ENCODE measurements around the gene MEA1.
"Not testable (repeated sequence)": the region's sequence is repeated elsewhere in the genome, so short reads cannot be mapped to it uniquely, and the experiment has no call there.

Gene MEA1

DNA sequence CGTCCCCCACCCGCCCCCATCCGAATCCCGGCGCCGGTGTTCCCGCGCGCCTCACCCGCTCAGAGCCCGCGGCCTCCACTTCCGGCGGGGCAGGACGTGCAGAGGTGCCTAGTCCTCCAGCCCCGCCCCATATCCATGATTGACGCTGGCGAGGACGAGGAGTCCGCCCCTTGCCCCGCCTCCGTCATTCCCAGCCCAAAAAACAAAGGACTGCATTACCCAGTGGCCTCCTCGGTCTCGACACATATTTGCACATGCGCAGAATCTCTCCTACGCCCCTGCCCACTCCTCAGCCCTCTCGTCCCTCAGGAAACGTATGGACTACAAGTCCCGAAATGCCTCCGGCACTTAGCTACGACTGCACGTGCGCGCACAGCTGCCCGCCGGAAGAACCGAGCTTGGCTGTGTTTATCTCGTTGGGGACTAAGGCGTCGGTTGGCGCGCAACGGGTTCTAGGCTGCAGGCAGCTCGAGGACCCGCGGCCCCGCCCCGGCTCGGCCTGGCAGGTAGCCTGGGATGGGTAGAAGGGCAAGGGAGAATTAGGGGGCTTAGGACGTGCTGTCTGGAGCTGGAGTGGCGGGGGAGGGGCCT, at the start of gene MEA1, which contains the start of gene KLHDC3:
Gene MEA1, minus strand, starts transcription at position 104 of the 591 bp plus-strand sequence. CDS start 133 bp downstream, outside the sequence.
Gene KLHDC3, plus strand, starts transcription at position 407 of the 591 bp plus-strand sequence. CDS start 2,944 bp downstream, outside the sequence.
- DNase-seq (ENCODE audit: low spot score) = peak; percentile 99

DNA sequence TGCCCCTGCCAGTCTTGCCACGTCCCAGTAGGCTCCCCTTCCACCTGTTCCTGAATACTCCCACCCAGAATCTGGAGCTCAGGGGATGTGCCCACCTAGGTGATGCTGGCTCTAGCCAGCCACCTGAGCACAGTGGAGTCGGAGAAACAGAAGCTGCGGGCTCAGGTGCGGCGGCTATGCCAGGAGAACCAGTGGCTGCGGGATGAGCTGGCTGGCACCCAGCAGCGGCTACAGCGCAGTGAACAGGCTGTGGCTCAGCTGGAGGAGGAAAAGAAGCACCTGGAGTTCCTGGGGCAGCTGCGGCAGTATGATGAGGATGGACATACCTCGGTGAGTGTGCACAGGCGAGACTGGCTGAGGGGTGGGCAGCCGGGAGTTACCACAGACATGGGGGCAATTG, 49.1 kb upstream of the MEA1 start:
- no peak for DNase-seq (ENCODE audit: low spot score)

DNA sequence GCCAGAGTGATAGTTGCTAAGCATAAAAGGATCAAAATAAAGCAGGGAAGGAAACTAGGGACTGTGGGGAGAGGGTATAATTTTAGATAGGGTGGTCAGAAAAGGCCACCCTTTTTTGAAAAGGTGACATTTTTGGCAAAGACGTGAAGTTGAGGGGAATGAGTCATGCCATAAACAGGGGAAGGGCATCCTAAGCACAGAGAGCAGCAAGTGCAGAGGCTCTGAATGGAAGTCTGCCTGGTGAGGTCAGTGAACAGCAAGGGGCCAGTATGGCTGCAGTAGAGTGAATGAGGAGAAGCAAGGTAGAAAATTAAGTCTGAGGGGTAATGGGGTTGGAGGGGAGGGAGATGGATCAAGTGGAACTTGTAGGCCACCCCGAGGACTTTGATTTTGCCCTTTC, 48.1 kb upstream of the MEA1 start:
- DNase-seq (ENCODE audit: low spot score) = no peak

DNA sequence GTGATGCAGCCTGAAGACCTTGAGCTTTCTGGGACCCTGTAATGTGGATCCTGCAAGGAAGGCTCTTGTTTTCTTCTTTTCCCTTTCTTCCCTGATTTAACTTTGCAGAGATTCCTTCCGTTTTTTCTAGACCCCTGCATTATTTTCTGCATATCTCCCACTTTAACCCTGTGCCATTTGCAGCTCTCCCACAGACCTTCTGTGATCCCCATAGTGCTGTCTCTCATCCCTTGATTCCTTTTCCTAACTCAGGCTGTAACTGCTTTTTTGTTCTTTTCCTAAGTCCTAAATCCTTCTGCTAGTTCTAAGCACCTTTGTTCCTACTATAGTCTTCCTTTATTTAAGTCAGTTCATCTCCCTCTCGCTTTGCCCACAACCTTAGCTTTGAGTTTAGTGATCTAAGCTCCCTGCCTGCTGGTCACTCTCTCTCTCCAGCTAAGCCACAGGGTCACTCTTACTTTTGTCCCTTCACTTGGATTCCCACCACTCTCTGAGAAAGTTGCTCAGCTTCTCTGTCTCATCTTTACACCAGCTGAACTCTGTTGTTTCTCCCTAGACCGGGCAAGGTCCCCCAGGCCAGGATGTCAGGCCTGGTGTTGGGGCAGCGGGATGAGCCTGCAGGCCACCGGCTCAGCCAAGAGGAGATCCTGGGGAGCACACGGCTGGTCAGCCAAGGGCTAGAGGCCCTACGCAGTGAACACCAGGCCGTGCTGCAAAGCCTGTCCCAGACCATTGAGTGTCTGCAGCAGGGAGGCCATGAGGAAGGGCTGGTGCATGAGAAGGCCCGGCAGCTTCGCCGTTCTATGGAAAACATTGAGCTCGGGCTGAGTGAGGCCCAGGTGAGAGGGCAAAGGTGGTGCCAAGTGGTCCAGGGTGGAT, 47.2 kb upstream of the MEA1 start:
- no peak for DNase-seq (ENCODE audit: low spot score)

DNA sequence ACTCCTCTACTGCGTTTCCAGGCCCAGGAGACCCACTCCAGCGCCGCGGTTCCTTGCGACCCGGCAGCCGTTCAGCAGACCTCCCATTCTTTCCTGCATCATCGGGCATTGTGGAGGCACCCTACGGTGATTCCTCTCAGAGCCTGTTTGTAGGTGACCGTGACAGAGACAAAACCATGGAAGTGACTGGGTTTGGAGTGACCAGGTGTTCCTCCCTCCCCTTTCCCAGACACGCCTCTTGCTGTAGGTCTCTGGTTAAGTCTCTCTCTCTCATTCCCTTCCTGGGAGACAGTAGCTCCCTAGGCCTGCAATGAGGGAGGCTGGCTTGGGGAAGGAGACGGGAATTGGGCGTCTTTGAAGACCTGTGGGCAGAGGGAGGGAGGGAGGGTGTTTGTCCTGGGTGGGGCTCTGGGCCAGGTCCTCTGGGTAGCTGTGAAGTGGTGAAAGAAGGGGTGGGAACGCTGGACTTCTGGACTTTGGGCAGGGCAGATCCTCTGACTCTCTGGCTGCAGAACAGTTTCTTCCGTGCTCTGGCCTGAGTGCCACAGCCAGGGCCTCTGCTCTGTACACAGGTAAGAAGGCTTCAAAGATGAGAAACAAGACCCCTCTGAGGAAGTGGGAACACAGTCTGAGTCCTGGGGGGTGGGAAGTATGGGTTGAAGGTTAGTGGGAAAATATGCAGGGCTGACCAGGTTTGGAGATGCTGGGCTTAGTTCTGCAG, 46.4 kb upstream of the MEA1 start:
- DNase-seq (ENCODE audit: low spot score) = peak; percentile 50

DNA sequence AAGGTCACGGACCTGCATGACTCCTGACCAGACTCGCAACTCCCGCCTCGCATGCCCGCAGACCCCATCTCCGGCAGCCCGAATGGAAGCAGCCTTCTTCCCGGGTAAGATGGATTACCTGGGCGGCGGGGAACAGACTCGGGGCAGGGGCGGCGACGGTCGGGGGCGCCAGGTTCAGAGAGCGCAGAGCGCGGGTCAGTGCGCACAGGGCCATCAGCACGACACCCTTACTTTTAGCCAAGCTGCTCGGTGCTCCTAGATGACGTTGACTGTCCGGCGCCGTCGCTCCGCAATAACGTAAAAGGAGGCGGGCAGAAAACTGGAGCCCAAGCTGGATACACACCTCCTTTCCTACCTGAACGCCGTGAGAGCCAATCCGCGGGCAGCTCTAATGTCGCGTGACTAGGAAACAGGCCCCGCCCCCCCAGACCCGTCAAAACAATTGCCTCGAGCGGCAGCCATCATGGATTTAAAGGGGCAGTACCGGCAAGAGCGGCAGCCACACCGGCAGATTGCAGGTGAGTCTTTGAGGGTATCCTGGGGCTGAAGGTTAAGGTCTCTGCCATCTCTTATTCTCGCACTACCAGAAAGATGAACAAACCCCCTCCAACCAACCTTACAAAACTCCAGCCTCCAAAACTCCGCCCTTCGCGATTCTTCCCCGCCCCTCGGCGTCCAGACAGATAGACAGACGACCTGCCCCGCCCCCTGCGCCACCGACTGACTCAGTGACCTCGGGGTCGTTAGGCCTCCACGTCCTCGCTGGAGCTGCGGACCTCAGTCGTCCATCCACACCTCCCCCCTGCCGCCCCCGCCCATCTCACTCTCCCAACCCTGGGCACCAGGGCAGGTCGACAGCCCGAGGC, 45.7 kb upstream of the MEA1 start, which contains the start of the genes KLC4 and MRPL2:
Gene KLC4, plus strand, starts transcription at position 464 of the 866 bp plus-strand sequence. CDS start 1,705 bp downstream, outside the sequence.
Gene MRPL2, minus strand, starts transcription at position 267 of the 866 bp plus-strand sequence. Its CDS starts 53 bp downstream, at position 214.
- peak; percentile 99 for DNase-seq (ENCODE audit: low spot score)

DNA sequence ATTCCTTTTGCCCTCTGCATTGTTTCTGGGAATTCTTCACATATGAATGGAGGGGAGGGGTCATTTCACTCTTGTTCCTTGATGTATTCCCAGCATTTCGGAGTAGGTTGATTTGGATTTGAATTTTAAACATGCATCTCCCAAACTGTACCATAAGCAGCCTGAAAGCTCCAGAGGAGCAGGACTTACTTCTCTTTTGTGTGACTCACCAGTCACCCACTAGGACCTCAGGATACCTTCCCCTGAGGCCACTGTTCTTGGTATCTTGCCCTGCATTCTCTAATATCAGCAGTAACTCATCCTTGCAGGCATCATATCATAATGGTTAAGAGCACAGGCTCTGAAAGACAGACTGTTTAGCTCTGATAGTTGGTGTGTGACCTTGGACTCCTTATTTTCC, 44.8 kb upstream of the MEA1 start:
- DNase-seq (ENCODE audit: low spot score) = no peak

DNA sequence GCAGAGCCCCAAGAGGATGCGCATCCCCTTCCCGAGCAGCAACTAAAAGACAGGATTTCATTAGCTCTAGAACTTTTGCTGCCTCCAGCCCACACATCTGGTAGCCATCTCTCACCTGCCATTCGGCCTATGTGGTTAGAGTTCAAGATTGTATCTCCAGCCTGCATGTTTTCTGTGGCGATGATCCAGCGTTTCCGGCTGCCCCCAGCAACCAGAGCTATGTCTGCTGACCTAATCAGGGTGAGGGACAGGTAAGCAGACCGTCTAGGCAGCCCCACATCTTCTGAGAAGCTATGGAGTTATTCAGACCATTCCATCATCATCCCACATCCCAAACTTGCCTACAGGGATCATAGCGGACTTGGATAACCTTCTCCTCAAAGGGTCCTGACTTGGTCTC, 42.2 kb upstream of the MEA1 start:
- DNase-seq (ENCODE audit: low spot score) = no peak

DNA sequence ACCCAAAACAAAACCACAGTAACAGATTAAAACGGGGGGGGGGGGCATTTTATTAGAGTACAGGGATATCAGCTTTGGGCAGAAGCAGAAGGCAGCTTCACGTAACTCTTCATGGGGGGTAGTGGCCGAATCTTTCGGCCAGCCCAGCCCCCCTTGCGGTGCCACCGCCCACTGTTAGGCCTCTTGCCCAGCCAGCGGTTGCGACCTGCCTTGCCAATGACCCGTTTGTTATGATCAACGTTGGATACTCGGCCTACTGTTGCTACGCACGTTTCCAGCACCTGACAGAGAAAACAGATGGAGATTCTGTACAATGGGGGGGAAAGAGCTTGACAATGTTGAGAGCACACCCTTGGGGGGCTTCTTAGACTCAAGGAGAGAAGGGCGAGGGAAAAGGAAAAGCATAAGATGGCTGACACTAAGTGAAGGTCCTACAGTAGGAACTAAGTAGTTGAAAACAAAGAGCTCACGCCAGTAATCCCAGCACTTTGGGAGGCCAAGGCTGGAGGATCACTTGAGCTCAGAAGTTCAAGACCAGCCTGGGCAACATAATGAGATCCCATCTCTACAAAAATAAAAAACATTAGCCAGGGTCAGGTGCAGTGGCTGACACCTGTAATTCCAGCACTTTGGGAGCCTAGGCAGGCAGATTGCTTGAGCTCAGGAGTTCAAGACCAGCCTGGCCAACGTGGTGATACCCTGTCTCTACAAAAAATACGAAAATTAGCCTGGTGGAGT, 40.6 kb upstream of the MEA1 start:
- DNase-seq (ENCODE audit: low spot score) = no peak

DNA sequence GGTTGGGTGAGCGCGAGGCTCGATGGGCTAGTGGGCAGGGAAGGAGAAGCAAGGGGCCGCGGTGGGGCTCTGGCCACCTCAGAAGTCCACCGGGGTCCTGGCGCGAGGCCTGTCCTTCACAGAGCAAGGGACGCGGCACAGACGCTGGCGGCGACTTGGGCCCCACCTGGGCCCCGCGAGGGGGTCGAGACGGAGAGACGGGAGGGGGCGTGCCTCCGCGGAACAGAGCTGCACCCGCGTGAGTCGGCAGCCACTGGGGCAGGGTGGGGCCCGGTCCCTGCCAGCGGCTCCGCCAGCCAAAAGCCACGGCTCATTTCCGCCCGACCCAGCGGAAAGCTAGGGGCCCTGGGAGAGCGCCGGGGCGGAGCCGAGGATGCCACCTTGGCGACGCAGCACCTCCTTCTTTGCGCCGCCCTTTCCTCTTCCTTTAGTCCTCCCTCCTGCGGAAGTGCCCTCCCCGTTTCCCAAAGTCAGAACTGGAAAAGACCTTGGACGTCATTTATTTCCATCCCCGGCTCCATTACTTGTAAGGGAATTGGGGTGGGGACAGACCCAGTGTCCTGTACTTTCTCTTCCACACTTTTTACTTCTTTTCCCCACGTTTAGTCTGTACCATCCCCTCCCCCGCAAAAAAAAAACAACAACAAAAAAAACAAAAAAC, 39.9 kb upstream of the MEA1 start, which contains the start of gene CUL7:
Gene CUL7, minus strand, starts transcription at position 307 of the 661 bp plus-strand sequence. CDS start 1,063 bp downstream, outside the sequence.
- DNase-seq (ENCODE audit: low spot score) = peak; percentile 98

DNA sequence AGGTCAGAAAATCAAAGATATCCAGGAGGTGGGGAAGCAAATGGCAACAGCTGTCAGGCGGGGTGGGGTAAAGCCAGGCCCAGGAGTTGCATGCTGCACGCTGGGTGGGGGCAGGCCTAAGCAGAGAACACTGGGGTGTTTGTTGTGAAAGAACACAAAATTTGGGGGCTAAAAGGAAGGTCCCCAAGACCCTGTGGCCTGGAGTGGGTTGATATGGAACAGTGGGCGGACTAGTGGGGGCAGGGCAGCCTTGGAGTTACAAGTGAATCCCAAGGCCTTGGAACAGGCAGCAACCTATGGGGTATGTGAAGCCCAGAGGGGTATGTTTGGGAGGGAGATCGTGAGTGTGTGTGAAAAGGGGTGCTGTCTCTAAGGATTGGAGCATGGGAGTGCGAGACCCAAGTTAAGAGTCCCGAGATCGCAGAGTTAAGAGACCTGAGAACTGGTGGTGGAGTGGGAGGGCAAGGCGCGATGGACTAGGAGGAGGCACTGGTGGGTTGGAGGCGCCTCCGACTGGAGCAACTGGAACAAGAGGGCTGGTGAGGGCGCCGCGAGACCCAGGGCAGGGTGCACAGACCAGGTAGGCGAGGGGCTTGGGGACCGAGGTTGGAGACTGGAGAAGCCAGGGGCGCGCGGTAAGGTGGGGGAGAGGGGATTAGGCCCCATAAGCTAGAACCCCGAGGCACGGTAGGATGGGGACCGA, 39.2 kb upstream of the MEA1 start:
- no peak for DNase-seq (ENCODE audit: low spot score)

DNA sequence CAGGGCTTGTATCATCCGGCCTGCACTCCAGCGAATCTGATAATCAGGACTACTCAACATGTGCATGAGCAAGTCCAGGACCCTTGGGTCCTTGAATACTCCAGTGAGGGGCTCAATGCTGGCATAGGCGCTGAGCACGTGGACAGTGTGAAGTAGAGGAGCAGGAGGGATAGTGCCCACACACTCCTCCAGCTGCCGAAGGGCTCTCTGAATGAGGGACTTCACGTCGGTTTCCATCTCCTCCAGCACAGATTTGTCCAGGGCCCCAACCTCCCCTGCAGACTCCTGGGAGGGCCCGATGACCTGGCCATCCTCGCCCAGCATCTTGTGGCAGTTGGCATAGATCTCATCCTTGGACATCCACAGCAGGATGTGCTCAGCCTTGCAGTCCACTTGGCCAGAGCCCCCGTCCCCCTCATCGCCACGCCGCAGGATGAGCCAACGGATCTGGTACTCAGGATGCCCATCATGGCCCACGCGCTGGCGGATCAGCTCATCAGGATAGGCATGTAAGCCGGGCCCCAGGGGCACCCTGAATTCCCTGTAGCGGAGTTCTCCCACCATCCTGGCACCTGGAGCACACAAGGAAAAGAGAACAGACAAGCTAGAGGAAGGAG, 38.6 kb upstream of the MEA1 start:
- DNase-seq (ENCODE audit: low spot score) = no peak

DNA sequence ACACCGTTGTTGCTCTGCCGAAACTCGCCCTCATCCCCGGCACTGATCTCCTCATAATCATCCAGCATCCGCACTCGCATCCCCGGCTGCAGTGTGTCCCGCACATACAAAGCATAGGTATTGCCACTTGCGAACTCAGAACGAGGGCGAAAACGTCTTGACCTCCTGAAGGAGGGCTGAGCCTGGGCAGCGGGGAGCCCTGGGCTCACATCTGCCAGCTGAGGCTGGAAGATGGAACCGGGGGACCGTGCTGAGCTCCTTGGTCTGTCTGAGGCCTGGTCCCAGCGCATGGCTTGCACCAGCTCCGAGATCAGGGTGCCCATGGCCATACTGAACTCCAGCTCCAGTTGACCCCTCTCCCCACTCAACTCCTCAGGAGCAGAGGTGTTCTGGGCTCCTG, 37.2 kb upstream of the MEA1 start:
- no peak for DNase-seq (ENCODE audit: low spot score)

DNA sequence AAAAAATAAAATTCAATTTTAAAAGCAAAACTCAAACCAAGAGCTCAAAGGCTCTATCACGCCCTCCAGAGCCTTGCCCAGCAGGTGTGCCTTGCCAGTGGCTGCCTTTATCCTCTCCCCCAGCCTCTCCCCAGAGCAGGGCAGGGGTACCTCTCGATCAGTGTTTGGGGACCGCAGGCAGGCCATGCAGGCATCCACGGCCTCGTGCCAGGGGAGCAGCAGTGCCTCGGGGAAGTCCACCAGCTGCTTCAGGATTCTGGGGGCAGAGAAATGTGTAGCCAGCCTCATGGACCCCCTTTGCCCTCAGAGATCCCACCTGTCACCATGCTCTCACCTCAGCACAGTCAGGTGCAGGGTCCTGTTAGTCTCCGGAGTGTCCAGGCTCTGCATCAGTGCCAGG, 34.3 kb upstream of the MEA1 start:
- DNase-seq (ENCODE audit: low spot score) = no peak

DNA sequence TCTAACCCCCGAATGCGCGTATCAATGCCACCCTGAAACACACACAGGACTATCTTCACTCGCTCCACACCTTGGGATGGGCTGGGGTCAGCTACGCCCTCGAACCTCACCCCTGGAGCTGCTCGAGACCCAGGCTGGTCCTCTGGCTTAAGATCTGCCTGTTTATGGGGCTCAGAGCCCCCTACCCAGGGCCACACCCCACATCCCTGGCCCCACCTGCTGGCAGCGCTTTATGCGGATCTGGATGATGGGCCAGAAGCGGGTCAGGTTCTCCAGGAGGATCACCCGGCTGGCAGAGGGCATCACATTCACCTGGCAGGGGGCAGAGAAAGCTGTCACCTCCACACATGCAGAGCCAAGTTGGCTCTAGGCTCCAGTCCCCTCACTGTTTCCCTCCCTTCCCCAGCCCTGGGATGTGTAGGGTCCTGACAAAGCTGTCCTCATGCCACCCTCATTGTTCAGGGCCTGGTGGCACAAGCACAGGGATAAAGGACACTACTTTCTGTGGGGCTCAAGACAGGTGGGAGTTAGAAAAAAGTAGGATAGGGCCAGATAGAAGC, 31.7 kb upstream of the MEA1 start:
- no peak for DNase-seq (ENCODE audit: low spot score)

DNA sequence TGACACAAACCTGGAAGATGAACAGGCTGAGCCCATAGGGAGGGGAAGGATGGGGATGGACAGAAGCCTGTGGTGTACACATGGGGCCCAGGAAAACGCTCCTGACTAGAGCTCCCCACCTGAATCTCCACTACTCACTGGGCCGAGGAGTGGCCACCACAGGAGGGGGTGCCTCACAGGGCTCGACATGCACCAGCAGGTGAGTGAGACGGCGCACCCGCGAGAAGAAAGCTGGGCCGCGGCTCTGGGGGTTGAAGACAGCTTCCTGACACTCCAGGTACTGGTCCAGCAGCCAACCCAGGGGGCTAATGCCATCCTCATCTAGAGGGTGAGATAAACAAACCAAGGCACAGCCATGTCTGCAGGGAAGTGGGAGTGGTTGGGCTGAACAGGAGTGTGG, 29.6 kb upstream of the MEA1 start:
- DNase-seq (ENCODE audit: low spot score) = no peak

DNA sequence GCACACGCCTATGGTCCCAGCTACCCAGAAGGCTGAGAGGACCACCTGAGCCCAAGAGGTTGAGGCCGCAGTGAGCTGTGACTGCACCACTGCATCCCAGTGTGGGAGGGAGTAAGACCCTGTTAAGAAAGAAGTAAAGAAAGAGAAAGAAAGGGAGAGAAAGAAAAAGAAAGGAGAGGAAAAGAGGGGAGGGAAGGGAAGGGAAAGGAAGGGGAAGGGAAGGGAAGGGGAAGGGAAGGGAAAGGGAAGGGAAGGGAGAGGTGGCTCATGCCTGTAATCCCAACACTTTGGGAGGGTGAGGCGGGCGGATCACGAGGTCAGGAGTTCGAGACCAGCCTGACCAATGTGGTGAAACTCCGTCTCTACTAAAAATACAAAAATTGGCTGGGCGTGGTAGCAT, 27.7 kb upstream of the MEA1 start:
- DNase-seq (ENCODE audit: low spot score) = not testable (repeated sequence)

DNA sequence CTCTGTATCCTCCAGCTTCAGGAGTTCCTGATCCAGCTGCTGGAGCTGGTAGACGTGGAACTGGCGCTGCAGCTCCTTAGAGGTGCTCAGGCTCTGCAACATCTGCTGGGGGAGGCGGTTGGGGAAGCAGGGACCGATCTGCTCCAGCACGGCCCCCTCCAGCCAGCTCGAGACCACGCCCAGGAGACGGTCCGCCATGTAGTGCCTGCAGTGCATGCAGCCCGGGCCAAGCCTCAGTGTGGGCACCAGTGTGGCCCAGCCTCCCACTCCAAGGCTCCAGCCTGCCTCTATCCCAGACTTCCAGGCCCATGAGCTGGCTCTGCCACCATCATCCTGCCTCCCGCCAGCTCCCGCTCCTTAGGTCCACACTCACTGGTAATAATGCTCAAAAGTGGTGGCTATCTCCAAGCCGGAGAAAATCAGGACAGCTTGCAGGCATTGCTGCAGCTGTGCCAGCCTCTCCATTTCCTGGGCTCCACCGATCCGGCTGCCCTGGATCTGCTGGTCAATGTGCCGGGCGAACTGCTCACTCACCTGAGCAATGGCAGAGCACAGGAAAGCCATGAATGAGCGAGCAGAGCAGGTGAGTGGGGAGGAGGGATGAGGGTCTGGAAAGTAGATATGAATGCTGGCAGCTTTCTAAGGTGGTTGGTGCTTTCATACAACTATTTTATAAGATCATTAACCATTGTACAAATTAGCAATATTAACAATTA, 27.0 kb upstream of the MEA1 start:
- no peak for DNase-seq (ENCODE audit: low spot score)

Measured in LoVo (cell line).